Nephron (organoid): ENCODE measurements around the gene PEA15.

Source experiments
- H3K27ac Mint-ChIP-seq, 3 experiments: 2 replicates each; pipeline ENCODE4 v1.8.0; 2020; ENCODE audit warnings: mixed read lengths in 3 of 3, mild to moderate bottlenecking in 2 of 3, moderate library complexity in 1 of 3
- H3K27me3 Mint-ChIP-seq: 2 replicates; pipeline ENCODE4 v1.8.0; 2021; ENCODE audit warnings: low read depth, mild to moderate bottlenecking, moderate library complexity, mixed read lengths
- H3K36me3 Mint-ChIP-seq: 2 replicates; pipeline ENCODE4 v1.8.0; 2020; ENCODE audit warnings: low read depth, mixed read lengths
- H3K4me1 Mint-ChIP-seq: 2 replicates; pipeline ENCODE4 v1.8.0; 2020; ENCODE audit warnings: mixed read lengths
- H3K4me3 Mint-ChIP-seq, 3 experiments: 2 replicates each; pipeline ENCODE4 v1.8.0; 2020; ENCODE audit warnings: mild to moderate bottlenecking in 3 of 3, mixed read lengths in 3 of 3, moderate library complexity in 2 of 3
- H3K9me3 Mint-ChIP-seq: 2 replicates; pipeline ENCODE4 v1.8.0; 2020; ENCODE audit warnings: mixed read lengths
- CTCF ChIP-seq, 3 experiments: fragments of 200-600 bp; sonication (generic); IDR thresholded peaks; one replicate each; pipeline ENCODE4 v1.5.0; 2021; ENCODE audit warnings: antibody characterized with exemption in 3 of 3; ENCODE audit not compliant: unreplicated experiment in 3 of 3

The PEA15 gene

GRCh38 chr1:160219062-160219929, 14.1 kb downstream of the PEA15 start:
- Mint-ChIP-seq H3K27me3 (no peaks in the 10 kb centered on the region), H3K4me1 (peaks cover 44% of the 10 kb centered on the region), H3K27ac (peak overlapping the region; percentile 67 to 81 (median 76)), H3K9me3 (no peaks in the 10 kb centered on the region), H3K36me3 (peaks cover 90% of the 10 kb centered on the region), H3K4me3 (no peak overlapping the region)
- TF ChIP-seq CTCF (IDR thresholded peaks at IDR 0.05; ENCODE audit: unreplicated experiment in 3 of 3): peak; percentile 59 to 71 (median 61)

GRCh38 chr1:160220301-160220700, 15.1 kb downstream of the PEA15 start:
- Mint-ChIP-seq H3K4me1 (peaks cover 44% of the 10 kb centered on the region), H3K4me3 (no peak overlapping the region), H3K9me3 (no peaks in the 10 kb centered on the region), H3K36me3 (peaks cover 87% of the 10 kb centered on the region), H3K27me3 (no peaks in the 10 kb centered on the region), H3K27ac (peak overlapping the region; percentile 18 to 81 (median 67))
- no peak for TF ChIP-seq CTCF (IDR thresholded peaks at IDR 0.05; ENCODE audit: unreplicated experiment in 3 of 3)

GRCh38 chr1:160221089-160221488, 15.9 kb downstream of the PEA15 start:
- no peak overlapping the region for H3K4me3 Mint-ChIP-seq
- H3K9me3 Mint-ChIP-seq: no peaks in the 10 kb centered on the region

GRCh38 chr1:160222546-160222945, 17.4 kb downstream of the PEA15 start:
- no peaks in the 10 kb centered on the region for H3K9me3 Mint-ChIP-seq
- H3K36me3 Mint-ChIP-seq: peaks cover 67% of the 10 kb centered on the region
- peaks cover 33% of the 10 kb centered on the region for H3K4me1 Mint-ChIP-seq
- H3K27me3 Mint-ChIP-seq: no peaks in the 10 kb centered on the region
- TF ChIP-seq CTCF (IDR thresholded peaks at IDR 0.05; ENCODE audit: unreplicated experiment in 3 of 3): no peak
- no peak overlapping the region for H3K27ac Mint-ChIP-seq
- no peak overlapping the region for H3K4me3 Mint-ChIP-seq

More at GRCh38 chr1:160221089-160221488, 15.9 kb downstream of the PEA15 start:
- TF ChIP-seq CTCF (IDR thresholded peaks at IDR 0.05; ENCODE audit: unreplicated experiment in 3 of 3): no peak
- no peaks in the 10 kb centered on the region for H3K27me3 Mint-ChIP-seq
- H3K4me1 Mint-ChIP-seq: peaks cover 44% of the 10 kb centered on the region
- H3K27ac Mint-ChIP-seq: peak overlapping the region in 1 of 3 experiments; percentile 81
- peaks cover 80% of the 10 kb centered on the region for H3K36me3 Mint-ChIP-seq

- no peak for TF ChIP-seq CTCF (IDR thresholded peaks at IDR 0.05; ENCODE audit: unreplicated experiment in 3 of 3)
- H3K4me3 Mint-ChIP-seq: no peak overlapping the region
- no peak overlapping the region for H3K27ac Mint-ChIP-seq
- no peaks in the 10 kb centered on the region for H3K27me3 Mint-ChIP-seq
- H3K9me3 Mint-ChIP-seq: no peaks in the 10 kb centered on the region
- peaks cover 16% of the 10 kb centered on the region for H3K4me1 Mint-ChIP-seq
- peaks cover 65% of the 10 kb centered on the region for H3K36me3 Mint-ChIP-seq
These were observed 19.4 kb downstream of the PEA15 start for GRCh38 chr1:160224606-160225005.

- Mint-ChIP-seq H3K27ac (no peak overlapping the region), H3K4me1 (peaks cover 9% of the 10 kb centered on the region), H3K27me3 (no peaks in the 10 kb centered on the region), H3K4me3 (no peak overlapping the region), H3K36me3 (peaks cover 67% of the 10 kb centered on the region), H3K9me3 (no peaks in the 10 kb centered on the region)
- TF ChIP-seq CTCF (IDR thresholded peaks at IDR 0.05; ENCODE audit: unreplicated experiment in 3 of 3): no peak
These were observed 20.2 kb downstream of the PEA15 start for GRCh38 chr1:160225345-160225744.
